ENCODE measurements around the gene ARHGEF7.

ARHGEF7 gene

DNA sequence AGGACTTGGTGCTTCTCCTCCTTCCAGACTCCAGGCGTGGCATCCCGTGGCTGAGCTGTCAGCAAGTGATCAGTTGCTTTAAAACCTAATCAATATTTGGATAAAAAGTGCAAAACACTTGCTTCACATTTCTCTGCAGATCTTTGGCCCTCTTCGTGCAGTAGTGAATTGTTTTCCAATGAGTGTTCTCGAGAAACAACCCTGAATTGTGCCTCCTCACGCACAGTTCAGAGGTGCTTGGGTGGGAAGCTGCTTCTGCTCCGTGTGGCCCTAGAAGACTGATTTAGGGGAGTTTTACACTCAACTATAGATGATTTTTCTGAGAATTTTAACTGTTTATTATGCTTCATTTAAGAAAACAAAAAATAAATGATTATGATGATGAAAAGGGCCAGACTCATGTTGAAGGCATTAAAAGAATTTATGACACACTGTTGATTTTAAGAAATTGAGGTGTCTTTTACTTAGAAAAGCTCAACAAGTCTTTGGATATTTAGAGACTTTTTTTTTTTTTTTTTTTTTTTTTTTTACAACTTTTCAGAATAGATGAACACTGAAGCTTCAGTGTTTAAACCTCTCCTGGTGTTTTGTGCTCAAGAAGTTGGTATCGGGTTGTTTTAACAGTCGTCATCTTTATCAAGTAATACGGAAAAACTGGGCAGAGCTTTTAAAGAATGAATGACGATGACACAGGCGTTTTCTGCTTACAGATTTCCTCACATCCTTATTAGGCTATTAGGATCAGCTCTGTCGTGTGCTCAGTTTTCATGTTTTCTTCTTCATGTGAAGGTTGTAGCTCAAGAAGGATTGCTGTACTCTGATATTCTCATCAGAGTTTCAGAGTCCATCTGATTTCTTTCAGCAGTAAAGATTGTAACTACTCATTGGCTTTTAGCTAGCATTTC is 165.8 kb downstream of the ARHGEF7 start:
- peak; percentile 65 for DNase-seq (ENCODE audit: low spot score)

DNA sequence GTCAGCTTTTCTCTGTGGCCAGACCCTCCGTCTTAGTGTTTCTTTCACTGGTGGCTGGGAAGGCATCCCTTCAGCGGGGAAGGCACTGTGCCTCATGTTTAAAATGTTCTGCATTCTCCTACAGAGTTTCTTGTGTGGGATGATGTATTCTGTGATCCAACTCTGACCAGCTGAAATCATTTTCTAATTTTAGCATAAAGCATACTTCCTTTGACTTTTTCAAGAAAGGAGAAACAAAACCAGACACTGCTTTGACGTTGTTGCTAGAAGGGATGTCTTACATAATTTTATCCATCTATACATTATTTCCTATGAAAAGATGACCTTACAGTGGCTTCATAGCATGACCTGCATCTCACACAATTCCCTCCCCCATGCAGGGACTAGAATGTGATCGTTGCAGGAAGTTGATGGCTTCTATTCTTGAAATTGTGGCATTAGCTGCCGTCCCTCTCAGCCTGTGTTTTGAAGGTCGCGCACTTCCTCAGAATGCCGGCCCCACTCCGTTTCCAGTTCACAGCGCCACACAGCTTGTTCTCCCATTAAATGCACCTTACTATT is 166.7 kb downstream of the ARHGEF7 start:
- peak; percentile 56 for DNase-seq (ENCODE audit: low spot score)

DNA sequence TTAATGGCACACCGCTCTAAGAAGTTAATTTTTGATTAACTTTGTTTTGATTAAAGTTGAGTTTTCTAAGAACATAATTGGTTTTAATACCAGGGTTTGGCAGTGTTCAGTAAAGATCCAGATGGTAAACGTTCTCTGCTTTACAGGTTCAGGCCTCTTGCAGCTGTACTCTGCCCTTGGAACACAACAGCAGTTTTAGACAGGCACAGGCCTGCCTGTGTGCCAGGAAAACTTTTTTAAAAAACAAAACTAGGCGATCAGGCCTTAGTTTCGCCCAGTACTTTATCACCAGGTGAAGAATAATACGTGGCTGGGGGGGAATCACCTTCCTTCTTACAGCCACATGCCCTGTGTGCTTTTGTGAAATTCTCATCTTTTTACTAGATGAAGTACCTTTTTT is 167.3 kb downstream of the ARHGEF7 start:
- DNase-seq (ENCODE audit: low spot score), result no peak

DNA sequence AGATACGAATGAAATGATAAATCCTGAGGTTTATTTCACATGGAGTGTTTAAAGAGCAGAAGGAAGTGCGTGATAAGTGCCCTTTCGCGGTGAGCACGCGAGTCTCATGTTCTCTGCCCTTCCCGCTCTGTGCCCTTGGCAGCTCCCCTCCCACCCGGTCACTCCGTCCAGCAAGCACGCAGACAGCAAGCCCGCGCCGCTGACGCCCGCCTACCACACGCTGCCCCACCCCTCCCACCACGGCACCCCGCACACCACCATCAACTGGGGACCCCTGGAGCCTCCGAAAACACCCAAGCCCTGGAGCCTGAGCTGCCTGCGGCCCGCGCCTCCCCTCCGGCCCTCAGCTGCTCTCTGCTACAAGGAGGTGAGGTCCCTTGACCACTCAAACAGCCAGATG is 167.9 kb downstream of the ARHGEF7 start:
- DNase-seq (ENCODE audit: low spot score), result no peak

DNA sequence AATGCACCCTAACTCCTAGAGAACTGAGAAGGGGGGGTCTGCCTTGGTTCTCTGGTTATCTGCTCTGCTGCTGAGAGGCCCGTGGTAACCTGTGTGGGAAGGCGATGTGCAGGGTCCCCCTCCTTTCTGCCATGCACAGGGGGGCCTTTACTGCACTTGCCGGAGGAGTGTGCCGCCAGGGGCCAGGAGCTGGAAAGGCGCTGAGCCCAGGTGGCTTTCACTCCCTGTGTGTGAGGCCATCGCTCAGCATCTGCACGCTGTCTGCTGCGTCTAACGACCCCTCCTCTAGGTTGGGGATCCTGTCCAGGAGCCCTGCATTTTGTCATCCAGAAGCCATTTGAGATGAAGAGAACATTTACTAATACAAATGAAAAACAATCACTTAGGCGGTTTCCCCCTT is 168.3 kb downstream of the ARHGEF7 start:
- DNase-seq (ENCODE audit: low spot score), result no peak

DNA sequence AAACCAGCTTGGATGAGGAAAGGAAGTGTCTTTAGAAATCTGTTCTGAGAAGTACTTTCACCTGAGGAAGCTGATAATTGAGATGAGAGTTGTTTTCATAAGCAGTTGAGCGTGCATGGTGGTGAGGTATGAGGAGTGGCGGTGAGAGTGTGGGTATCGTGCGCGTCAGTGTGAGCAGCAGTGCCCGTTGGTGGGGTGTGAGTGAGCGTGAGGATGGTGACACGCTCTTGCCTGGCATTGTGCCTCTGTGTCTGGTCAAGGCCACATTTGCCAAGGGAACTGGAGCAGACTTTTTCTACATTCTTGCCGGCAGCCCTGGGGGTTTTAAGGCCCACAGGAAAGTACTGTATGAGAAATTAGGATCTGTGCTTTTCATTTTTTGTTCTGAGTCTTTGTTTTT is 168.9 kb downstream of the ARHGEF7 start:
- DNase-seq (ENCODE audit: low spot score), result no peak

DNA sequence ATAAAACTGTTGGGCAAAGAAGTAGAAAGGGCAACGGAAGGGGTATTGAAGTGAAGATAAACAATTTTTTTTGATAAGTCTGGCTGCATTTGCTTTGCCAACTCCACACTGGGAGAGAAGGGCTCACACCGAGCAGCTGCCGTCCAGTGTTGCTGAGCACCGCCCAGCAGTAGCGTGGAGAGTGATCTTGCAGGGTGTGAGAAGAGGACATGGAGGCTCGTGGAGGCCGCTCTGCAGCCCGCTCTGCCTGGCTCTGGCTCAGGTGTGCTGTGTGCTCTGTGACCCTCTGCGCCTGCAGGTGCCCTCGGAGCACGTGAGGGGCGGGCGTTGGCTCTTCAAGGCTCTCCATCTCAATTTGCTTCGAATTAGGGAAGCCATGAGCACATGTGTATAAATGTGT is 169.5 kb downstream of the ARHGEF7 start:
- no peak for DNase-seq (ENCODE audit: low spot score)

DNA sequence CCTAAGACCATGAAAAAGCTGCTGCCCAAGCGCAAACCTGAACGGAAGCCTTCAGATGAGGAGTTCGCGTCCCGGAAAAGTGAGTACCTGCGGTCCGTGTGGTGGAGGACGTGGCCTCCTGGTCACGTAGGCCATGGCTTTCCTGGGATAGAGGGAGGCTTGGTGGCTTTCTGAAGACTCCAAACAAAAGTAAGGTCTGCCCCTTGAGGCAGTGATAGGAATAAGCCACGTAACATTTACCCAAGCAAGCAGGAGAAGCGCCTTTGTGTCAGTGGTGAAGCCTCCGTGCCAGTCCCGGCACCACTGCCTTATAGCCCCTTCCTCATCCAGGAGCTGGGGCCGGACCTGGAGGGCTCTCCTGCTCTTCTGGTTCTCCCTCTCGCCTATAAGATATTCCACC is 171.1 kb downstream of the ARHGEF7 start:
- DNase-seq (ENCODE audit: low spot score), result no peak

DNA sequence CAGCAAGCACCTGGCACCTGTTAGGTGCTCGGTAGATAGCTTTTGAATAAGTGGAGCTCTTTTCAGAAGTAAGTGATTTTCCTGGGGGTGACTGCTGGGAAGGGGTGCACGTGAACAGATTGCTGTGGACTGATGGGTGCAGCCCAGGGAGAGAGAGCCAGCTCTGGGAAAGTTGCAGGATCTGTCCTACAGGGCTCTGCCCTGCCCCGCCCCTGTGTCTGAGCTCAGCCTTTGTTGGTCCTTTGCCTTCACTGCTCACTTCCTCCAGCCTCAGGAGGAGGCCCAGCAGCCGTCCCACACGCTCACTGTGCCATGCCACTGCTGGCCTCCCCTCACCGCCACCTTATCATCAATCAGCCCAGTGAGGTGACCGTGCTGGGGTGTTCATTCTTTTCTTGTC is 171.6 kb downstream of the ARHGEF7 start:
- no peak for DNase-seq (ENCODE audit: low spot score)

DNA sequence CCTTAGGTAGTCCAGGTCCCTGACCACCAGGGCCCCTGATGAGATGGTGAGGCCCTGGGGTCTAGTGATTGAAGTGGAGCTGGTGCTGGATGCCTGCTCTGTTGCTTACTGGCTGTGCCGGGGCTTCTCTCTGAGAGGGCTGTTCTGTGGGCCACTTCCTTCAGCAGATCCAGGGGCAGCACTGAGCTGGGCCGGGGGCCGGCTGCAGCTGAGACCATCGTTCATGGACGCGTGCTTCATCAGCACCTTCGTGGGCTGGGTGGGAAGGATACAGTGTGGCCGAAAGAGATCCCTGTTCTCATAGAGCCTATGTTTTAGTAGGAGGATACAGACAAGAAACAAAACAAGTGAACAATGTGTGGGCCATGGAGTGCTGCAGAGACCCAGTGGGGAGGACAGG is 172.1 kb downstream of the ARHGEF7 start:
- no peak for DNase-seq (ENCODE audit: low spot score)

DNA sequence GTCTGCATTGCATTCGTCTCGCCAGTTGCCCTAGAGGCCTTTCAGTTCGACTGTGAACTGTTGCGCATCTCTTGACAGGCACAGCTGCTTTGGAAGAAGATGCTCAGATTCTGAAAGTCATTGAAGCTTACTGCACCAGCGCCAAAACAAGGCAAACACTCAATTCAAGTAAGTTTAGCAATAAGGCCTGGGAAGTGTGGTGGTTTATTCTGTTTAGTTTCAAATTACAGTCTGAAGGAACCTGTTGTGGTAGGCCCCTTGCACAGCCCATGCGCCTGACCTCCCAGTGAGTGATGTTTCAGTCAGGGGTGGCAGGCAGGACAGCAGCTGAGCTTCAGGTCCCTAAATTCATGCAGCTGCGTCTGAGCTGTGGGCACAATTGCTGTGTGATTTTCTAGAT is 173.2 kb downstream of the ARHGEF7 start:
- DNase-seq (ENCODE audit: low spot score), result no peak

DNA sequence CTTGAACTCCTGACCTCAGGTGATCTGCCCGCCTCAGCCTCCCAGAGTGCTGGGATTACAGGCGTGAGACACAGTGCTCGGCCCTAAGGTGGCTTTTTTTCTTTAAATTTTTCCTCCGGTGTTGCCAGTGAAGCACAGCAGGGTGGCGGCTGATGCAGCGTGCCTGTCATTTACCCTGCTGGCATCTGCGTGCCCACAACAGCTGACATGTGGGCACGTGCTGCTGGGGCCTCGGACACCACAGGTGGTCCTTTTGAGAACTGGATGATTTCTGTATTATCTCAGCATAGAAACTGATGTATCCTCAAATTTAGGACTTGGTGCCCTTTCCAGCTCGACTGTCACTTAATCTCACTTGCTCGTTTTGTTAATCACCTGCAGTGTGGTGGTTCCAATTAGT is 174.1 kb downstream of the ARHGEF7 start:
- no peak for DNase-seq (ENCODE audit: low spot score)

DNA sequence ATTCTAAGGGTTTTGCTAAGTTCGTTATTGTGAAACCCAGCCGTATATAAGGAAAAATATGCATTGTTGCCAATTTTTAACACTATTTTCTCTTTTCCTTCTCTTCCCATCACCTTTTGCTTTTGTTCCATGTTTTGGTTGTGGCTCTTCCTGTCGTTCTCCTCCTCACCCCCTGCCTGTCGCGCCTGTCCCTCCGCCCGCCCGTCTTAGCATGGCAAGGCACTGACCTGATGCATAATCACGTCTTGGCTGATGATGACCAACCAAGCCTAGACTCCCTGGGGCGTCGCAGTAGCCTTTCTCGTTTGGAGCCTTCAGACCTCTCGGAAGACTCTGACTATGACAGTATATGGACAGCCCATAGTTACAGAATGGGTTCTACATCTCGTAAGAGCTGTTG is 176.8 kb downstream of the ARHGEF7 start:
- DNase-seq (ENCODE audit: low spot score), result no peak

DNA sequence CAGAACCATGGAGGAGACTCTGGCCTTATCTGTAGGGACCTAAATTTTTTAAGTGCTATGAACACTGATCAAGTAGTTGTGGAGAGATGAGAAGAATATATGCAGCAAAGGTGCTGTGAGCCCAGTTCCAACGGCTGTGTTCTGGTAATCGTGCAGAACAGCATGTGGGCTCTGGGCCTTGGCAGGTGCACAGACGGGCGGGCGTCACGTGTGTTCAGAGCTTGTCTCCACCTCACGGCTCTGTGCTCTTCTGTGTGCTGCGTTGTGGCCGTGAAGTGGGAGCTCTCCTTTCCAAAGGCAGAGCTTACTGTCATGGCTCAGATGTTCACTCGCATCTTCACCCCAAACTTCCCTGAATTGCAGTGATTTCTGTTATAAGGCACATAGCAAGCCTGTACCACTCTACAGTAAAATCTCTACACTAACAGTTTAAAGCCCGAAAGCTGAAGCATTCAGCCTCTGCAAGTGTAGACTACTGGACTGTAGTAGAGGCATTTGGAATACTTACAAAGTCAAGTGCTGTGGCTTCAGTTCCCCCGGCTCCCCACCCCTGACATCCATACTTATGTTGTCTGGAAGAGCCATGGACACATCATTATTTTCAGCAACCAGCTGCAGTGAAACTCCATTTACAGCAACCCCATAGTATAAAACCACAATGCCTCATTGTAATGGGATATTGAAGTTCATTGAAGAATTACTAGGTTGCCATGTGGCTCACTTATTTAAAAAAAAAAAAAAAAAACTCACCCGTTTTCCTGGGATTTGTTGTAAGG is 177.8 kb downstream of the ARHGEF7 start:
- no peak for DNase-seq (ENCODE audit: low spot score)

DNA sequence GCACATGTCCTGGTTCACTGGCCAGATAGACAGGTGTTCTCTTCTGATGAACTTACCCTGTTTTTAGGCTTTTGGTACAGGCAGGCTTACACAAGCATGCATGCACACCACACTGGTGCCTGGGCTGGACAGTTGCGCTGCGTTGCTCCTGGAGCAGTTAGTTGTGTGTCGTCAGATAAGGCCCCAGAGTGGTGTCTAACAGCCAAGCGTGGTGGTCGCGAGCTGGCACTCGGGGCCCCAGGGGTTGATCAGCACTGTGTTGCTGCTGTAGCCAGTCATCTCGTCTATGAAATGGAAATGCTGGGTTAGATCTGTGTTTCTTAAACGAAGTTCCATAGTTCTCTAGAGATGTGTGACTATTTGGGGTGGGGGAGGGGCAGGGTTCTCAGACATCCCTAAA is 180.8 kb downstream of the ARHGEF7 start:
- DNase-seq (ENCODE audit: low spot score), result no peak

DNA sequence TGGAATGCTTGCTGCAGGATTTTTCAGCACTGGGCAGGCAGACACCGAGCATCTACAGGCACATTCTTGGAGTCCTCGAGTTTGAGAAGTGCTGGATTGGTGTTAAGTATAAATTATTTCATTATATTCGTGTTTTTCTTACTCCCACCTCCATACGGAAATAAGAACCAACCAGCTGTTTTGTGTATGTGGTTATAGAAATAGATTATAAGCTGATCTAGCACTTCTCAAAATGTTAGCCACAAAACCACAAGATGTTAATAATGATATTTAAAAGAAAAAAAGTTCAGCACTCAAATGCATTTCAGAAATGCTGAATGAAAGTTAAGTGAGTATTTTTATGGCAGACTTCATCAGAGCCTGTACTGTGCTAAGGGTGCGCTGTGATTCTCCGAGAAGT is 181.3 kb downstream of the ARHGEF7 start:
- no peak for DNase-seq (ENCODE audit: low spot score)

DNA sequence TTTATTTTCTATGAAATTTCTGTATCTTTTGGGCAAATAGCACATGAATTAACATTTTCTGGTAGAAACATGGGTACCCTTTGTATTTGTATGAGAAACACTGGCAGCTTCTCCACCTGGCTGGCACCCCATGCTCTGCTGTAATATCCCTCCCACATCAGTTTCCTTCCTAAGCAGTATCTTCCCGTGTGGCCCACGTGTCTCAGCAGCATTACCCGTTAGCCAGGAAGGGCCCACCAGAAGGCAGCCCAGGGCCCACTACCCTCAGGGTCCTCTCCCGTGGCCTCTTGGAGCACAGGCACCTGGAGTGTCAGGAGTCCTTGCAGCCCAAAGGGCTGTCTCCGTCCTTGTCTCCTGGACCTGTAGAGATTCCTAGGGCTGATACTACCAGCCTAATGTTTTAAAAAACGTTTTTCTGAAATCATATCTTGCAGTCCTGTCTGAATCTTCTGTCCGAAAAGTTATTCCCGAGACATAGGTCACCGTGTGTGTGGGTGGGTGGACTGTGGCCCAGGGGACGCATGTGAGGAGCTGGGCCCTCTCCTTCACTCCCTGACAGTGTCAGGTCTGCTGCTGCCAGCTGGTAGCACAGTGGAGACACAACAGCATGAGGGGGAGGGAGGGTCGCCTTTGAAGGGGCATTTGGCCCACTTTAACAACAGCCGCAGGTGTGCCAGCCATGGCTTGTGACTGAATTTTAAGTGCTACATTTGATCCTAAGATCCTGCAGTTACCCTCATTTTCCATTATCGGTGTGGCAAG is 183.3 kb downstream of the ARHGEF7 start:
- no peak for DNase-seq (ENCODE audit: low spot score)

DNA sequence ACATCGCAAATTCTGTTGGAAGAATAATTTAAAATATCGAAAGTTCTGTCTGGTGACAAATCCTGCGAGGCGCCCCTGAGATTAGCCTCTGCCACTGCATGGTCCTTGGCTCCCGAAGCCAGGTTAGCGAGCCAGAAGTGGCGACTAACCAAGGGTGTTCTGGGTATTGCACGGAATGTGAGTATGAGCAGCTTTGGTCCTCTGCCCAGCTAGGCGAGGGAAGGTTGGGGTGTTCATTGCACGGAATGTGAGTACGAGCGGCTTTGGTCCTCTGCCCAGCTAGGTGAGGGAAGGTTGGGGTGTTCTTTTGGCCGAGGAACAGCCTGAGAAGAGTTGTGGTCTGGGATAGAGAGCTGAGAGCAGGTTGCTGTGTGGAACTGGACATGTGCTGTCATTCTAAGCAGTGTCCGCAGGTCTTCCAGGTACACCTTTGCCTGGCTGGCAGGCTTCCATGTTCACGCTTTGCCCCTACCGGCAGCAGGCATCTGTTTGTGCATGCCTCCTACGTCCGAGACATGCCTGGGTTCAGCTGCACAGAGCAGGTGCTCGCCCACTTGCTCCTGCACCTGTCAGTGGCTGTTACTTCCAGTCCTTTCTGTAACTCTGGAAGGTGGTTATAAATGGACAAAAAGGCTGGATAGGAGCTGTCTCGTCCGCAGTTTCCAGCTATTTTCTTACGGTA is 187.1 kb downstream of the ARHGEF7 start:
- DNase-seq (ENCODE audit: low spot score), result no peak

DNA sequence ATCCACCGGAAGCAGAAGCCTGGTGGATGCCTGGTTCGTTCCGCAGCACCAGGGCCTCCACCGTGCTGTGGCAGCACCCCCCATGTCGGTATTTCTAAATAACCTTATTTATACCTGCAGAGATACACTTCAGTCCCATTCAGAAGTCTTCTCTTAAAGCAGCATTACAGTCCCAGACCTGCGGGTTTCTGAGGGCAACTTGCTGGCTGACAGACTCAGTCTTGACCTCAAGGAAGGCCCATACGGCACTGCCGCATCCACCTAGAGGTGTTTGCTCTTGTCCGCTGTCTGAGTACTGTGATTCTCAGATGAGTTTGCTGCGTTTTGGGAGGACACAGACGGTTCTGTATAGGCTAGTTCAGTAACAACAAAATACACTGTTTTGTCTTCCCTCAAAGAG is 188.4 kb downstream of the ARHGEF7 start:
- no peak for DNase-seq (ENCODE audit: low spot score)

DNA sequence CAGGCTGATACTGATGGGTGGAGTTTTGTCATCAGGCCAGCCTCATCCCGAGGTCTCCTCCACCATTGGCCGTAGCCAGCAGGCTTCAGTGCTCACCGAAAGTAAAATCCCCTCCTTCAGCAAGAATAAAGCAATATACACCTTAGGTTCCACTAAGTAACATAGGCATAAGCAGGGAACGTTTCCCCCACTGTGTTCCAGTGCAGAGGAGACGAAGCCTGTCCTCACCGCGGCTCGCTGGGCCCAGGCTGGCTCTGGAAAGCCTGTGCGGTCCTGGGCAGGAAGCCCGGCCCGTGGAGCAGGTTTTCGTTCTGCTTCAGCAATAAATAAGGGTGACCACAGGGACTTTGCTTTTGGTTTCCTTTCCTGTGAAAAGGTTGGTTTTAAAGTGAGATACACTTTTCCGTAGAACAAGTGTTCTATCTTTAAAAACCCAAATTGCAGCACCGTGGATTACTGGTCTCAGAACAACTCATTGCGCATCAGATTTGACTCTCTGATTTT is 189.0 kb downstream of the ARHGEF7 start:
- DNase-seq (ENCODE audit: low spot score), result no peak

DNA sequence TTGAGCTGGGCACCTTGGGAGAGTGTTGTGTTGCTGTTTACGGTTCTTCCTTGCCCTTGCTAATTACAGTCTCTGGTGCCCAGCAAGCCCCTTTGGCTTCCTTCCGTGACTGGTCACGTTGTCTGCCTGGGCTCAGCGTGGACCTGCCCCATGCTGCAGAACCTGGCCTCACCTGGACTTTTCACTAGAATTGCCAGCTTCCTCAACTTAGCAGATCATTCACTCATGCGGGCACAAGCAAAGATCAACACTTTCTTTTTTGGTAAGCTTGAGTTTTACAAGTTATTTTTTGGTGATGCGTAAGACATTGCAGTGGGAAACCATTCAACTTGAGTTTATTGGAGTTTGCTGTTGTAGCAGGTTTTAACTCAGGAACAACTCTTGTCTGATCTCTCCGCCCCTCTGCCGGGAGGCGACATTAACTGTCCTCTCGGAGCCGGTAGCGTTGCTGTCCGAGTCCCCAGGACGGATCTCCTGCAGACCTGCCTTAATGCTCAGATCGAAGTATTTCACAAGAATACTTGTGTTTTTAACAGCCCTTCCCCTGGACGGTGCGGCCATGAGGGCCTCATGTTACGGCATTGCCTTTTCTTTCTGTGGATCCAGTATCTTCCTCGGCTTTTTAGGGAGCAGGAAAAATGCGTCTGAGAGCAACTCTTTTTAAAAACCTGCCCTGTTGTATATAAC is 189.6 kb downstream of the ARHGEF7 start:
- no peak for DNase-seq (ENCODE audit: low spot score)

Measured in AG08396 (cell line).